Measurements from ENCODE around the gene UCK1. TPM values are rescaled to one million over a fixed set of nuclear protein-coding genes. Genes with fewer than 3 reads are reported as not detected.

Gene UCK1
- total RNA-seq, 1 donor from 2014 or later = 27.9 TPM

DNA sequence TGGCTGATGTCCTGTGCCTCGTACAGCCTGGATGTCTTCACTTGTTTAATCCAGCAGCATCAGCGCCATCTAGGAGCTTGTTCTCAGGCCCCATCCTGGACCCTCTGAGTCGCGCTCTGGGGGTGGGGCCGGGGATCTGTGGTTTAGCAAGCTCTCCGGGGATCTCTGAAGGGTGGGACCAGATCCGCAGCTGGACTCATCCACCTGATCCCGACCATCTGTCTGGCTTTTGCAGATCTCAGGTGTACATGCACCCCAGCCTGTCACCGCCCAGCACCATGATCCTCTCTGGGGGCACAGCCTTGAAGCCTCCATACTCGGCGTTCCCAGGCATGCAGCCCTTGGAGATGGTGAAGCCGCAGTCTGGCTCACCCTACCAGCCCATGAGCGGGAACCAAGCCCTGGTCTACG lies 43.4 kb downstream of the UCK1 start:
- H3K4me1 Mint-ChIP-seq = peaks cover 4% of the 10 kb centered on the region
- no peak overlapping the region for H3K27ac Mint-ChIP-seq
- no peak overlapping the region for H3K4me3 Mint-ChIP-seq
- peaks cover 87% of the 10 kb centered on the region for H3K36me3 Mint-ChIP-seq (ENCODE audit: low read depth)
- intact Hi-C loops (cut with micrococcal nuclease) = no loop called here
- H3K9me3 Mint-ChIP-seq = no peaks in the 10 kb centered on the region
- DNase-seq = no peak
- H3K27me3 Mint-ChIP-seq = no peaks in the 10 kb centered on the region

GRCh38 chr9:131487001-131487400 lies 44.1 kb downstream of the UCK1 start:
- intact Hi-C loops (cut with micrococcal nuclease) = no loop called here
- Mint-ChIP-seq H3K4me1 (peaks cover 4% of the 10 kb centered on the region), H3K9me3 (no peaks in the 10 kb centered on the region), H3K4me3 (no peak overlapping the region), H3K27ac (no peak overlapping the region), H3K36me3 (ENCODE audit: low read depth) (peaks cover 86% of the 10 kb centered on the region), H3K27me3 (no peaks in the 10 kb centered on the region)
- DNase-seq = no peak

- DNase-seq = no peak
- Mint-ChIP-seq H3K4me1 (peaks cover 4% of the 10 kb centered on the region), H3K36me3 (ENCODE audit: low read depth) (peaks cover 83% of the 10 kb centered on the region), H3K27ac (no peak overlapping the region), H3K27me3 (no peaks in the 10 kb centered on the region), H3K4me3 (no peak overlapping the region), H3K9me3 (no peaks in the 10 kb centered on the region)
- intact Hi-C loops (cut with micrococcal nuclease) = no loop called here
Observed at GRCh38 chr9:131485728-131486422, 45.2 kb downstream of the UCK1 start.

DNA sequence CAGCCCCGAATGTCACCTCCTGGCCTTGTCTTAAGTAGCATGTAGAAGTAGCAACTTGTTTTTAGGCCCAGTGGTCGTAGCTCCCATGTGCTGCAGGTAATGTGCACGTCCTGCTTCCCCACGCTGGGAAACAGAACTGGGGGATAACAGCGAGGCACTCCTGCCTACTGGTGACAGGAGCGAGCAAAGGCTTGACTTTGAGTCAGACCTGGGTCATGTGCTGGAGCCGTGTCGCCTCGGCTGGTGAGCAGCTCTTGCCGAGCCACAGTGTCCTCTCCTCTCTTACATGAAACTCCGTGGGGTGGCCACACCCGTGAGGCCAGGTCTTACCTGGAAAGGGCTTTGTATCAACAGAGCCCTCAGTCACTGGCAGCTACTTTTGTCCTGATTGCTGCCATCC lies 45.9 kb downstream of the UCK1 start:
- intact Hi-C loops (cut with micrococcal nuclease) = no loop called here
- DNase-seq = no peak
- H3K27ac Mint-ChIP-seq = no peak overlapping the region
- H3K27me3 Mint-ChIP-seq = no peaks in the 10 kb centered on the region
- no peak overlapping the region for H3K4me3 Mint-ChIP-seq
- peaks cover 78% of the 10 kb centered on the region for H3K36me3 Mint-ChIP-seq (ENCODE audit: low read depth)
- H3K4me1 Mint-ChIP-seq = peaks cover 4% of the 10 kb centered on the region
- no peaks in the 10 kb centered on the region for H3K9me3 Mint-ChIP-seq

- no peaks in the 10 kb centered on the region for H3K9me3 Mint-ChIP-seq
- H3K4me3 Mint-ChIP-seq = no peak overlapping the region
- DNase-seq = no peak
- H3K4me1 Mint-ChIP-seq = peaks cover 4% of the 10 kb centered on the region
- H3K27ac Mint-ChIP-seq = no peak overlapping the region
- no peaks in the 10 kb centered on the region for H3K27me3 Mint-ChIP-seq
- intact Hi-C loops (cut with micrococcal nuclease) = no loop called here
- H3K36me3 Mint-ChIP-seq (ENCODE audit: low read depth) = peaks cover 76% of the 10 kb centered on the region
Observed at GRCh38 chr9:131484560-131485185, 46.4 kb downstream of the UCK1 start.

GRCh38 chr9:131484051-131484445 lies 47.0 kb downstream of the UCK1 start:
- Mint-ChIP-seq H3K4me1 (peaks cover 4% of the 10 kb centered on the region), H3K27me3 (no peaks in the 10 kb centered on the region), H3K4me3 (no peak overlapping the region), H3K9me3 (no peaks in the 10 kb centered on the region), H3K27ac (no peak overlapping the region), H3K36me3 (ENCODE audit: low read depth) (peaks cover 77% of the 10 kb centered on the region)
- intact Hi-C loops (cut with micrococcal nuclease) = no loop called here
- no peak for DNase-seq

GRCh38 chr9:131483319-131484050 lies 47.6 kb downstream of the UCK1 start:
- Mint-ChIP-seq H3K27ac (no peak overlapping the region), H3K4me1 (peaks cover under 1% of the 10 kb centered on the region), H3K36me3 (ENCODE audit: low read depth) (peaks cover 76% of the 10 kb centered on the region), H3K4me3 (no peak overlapping the region), H3K27me3 (no peaks in the 10 kb centered on the region), H3K9me3 (no peaks in the 10 kb centered on the region)
- intact Hi-C loops (cut with micrococcal nuclease) = no loop called here
- no peak for DNase-seq

DNA sequence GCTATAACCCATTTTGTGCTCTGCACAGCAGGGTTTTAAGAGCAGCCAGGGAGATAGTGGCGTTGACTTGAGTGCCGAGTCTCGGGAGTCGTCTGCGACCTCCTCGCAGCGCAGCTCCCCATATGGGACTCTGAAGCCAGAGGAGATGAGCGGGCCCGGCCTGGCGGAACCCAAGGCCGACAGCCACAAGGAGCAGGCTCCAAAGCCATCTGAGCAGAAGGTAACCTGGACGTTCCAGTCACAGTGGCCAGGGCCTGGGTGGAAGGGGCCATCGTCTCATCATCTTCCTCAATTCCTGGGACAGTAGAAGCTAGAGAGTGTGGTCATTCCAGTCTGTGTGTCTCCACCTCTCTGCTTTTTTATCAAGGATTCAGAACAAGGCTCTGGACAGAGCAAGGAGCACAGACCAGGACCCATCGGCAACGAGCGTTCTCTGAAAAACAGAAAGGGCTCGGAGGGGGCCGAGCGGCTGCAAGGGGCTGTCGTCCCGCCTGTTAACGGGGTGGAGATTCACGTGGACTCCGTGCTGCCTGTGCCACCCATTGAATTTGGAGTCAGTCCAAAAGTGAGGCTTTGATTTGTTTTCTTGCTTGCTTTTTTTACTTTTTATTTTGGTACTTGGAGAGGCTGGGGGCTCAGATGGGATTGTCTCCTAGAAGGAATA lies 48.6 kb downstream of the UCK1 start:
- no peaks in the 10 kb centered on the region for H3K9me3 Mint-ChIP-seq
- intact Hi-C loops (cut with micrococcal nuclease) = no loop called here
- no peaks in the 10 kb centered on the region for H3K27me3 Mint-ChIP-seq
- no peak overlapping the region for H3K4me3 Mint-ChIP-seq
- no peak for DNase-seq
- peaks cover 2% of the 10 kb centered on the region for H3K4me1 Mint-ChIP-seq
- H3K27ac Mint-ChIP-seq = no peak overlapping the region
- peaks cover 74% of the 10 kb centered on the region for H3K36me3 Mint-ChIP-seq (ENCODE audit: low read depth)

DNA sequence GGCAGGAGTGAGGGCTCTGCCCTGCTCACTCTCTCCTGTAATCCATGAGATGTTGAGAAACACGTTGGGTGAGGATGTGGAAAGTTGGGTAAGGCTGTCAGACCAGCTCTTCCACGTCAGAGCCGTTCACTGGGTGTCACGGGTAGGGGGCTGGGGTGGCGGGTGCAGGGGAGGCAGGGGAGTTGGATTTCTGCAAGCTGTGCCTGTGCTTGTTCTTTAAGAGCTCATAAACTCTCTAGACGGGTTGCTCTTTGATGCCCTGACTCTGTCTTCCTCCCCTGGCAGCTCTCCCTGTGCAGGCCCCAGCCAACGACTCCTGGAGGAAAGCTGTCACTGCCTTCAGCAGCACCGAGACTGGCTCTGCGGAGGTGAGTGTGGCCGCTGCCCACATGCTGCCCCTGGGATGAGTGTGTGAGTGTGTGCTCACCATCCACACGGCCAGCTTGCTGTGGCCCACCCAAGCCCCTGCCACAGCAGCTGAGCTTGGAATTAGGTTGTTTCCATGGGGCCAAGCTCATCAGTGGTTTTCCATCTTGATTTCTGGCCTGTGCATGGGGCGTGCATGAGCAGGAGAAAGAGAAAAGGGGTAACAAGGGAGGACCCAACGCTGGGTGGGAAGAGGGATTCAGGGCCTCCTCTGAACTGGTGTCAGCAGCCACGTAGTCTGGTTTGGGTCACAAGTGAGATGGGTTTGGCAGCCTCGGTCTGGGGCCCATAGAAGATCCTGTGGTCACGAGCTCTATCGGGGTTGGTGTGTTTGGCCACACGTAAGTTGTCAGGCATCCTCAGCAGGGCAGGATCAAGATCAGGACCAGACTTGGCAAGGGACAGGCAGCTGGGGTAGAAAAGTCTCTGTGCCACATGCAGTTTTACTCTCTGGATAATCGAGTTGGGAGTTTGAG lies 49.4 kb downstream of the UCK1 start:
- H3K4me1 Mint-ChIP-seq = peaks cover 2% of the 10 kb centered on the region
- no peak overlapping the region for H3K4me3 Mint-ChIP-seq
- H3K27ac Mint-ChIP-seq = no peak overlapping the region
- peaks cover 70% of the 10 kb centered on the region for H3K36me3 Mint-ChIP-seq (ENCODE audit: low read depth)
- no peaks in the 10 kb centered on the region for H3K27me3 Mint-ChIP-seq
- no peak for DNase-seq
- intact Hi-C loops (cut with micrococcal nuclease) = no loop called here
- no peaks in the 10 kb centered on the region for H3K9me3 Mint-ChIP-seq

- no peak for DNase-seq
- no peak overlapping the region for H3K27ac Mint-ChIP-seq
- intact Hi-C loops (cut with micrococcal nuclease) = no loop called here
- H3K4me1 Mint-ChIP-seq = peaks cover 2% of the 10 kb centered on the region
- H3K9me3 Mint-ChIP-seq = no peaks in the 10 kb centered on the region
- peaks cover 59% of the 10 kb centered on the region for H3K36me3 Mint-ChIP-seq (ENCODE audit: low read depth)
- H3K27me3 Mint-ChIP-seq = no peaks in the 10 kb centered on the region
- no peak overlapping the region for H3K4me3 Mint-ChIP-seq
Observed at GRCh38 chr9:131480258-131480657, 50.8 kb downstream of the UCK1 start.

- no peak for DNase-seq
- H3K27me3 Mint-ChIP-seq = no peaks in the 10 kb centered on the region
- H3K9me3 Mint-ChIP-seq = no peaks in the 10 kb centered on the region
- peaks cover 56% of the 10 kb centered on the region for H3K36me3 Mint-ChIP-seq (ENCODE audit: low read depth)
- no peak overlapping the region for H3K4me3 Mint-ChIP-seq
- intact Hi-C loops (cut with micrococcal nuclease) = loop anchor here (1.0 kb wide), 1 partner anchor 129 kb away; no protein-coding TSS in a partner anchor
- no peak overlapping the region for H3K27ac Mint-ChIP-seq
- peaks cover 2% of the 10 kb centered on the region for H3K4me1 Mint-ChIP-seq
Observed at GRCh38 chr9:131478911-131479310, 52.2 kb downstream of the UCK1 start.

DNA sequence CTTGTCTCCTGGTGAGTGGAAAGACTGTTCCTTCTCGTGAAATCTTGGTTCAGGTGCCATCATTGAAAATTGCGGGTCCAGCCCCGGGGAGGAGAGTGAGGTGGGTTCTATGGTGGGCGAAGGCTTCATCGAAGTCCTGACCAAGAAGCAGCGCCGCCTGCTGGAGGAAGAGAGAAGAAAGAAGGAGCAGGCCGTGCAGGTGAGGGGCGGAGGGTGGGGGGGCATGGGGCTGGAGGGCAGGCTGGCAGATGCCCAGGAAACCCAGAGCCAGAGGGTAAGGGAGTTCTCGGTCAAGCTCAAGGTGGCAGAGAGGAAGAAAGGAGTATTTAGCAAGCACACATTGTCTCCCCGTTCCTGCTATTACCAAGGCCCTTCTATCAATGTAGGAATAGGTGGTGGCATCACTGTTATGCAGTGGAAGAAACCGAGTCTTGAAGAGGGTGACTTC lies 52.6 kb downstream of the UCK1 start:
- H3K36me3 Mint-ChIP-seq (ENCODE audit: low read depth) = peaks cover 60% of the 10 kb centered on the region
- no peaks in the 10 kb centered on the region for H3K27me3 Mint-ChIP-seq
- H3K4me1 Mint-ChIP-seq = peaks cover 2% of the 10 kb centered on the region
- intact Hi-C loops (cut with micrococcal nuclease) = loop anchor here (1.0 kb wide), 1 partner anchor 128 kb away; no protein-coding TSS in a partner anchor
- H3K27ac Mint-ChIP-seq = peak overlapping the region; percentile 17
- H3K9me3 Mint-ChIP-seq = no peaks in the 10 kb centered on the region
- H3K4me3 Mint-ChIP-seq = no peak overlapping the region
- peak; percentile 86 for DNase-seq

- Mint-ChIP-seq H3K36me3 (ENCODE audit: low read depth) (peaks cover 60% of the 10 kb centered on the region), H3K4me3 (no peak overlapping the region), H3K27ac (no peak overlapping the region), H3K9me3 (no peaks in the 10 kb centered on the region), H3K4me1 (peaks cover 2% of the 10 kb centered on the region), H3K27me3 (no peaks in the 10 kb centered on the region)
- DNase-seq = no peak
- intact Hi-C loops (cut with micrococcal nuclease) = loop anchor here (1.0 kb wide), 1 partner anchor 128 kb away; no protein-coding TSS in a partner anchor
Observed at GRCh38 chr9:131477816-131478419, 53.1 kb downstream of the UCK1 start.

Measured in activated CD4-positive, alpha-beta T cell treated with anti-CD3 and anti-CD28 coated beads, Interleukin-2, amount 10 ng/mL, durations not matched to agents 24 days and 14 days (primary cell).